Measurements from ENCODE around the gene GBE1.
A peak's percentile ranks its signal among the peaks of the same experiment; 100 is the strongest.
"Not testable (repeated sequence)": the region's sequence is repeated elsewhere in the genome, so short reads cannot be mapped to it uniquely, and the experiment has no call there.

The GBE1 gene

DNA sequence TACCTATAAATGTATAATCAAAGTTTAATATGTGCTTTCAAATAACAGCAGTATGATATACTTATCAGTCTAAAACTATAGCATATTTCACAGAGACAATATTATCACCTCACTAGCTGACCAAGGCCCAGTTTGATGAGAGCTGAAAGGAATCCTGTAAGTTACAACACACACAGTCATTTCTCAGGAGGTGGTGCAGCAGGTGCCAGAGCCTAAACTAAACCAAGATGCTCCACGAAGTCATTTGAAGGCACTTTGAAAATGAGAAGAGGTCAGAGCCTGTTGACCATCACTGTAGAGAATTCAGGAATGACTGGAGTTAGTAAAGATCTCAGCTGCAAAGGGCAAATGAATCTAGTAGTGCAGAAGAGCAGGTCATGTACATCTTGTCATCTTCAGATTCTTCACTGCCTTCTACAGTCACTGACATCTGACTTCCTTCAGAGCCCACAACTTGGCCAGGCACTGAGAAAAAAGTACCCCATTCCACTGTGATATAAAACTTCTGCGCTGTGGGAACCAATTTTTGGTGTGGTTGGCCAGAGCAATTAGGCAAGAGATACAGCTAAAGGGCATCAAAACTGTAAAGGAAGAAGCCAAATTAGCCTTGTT lies 7.9 kb downstream of the GBE1 start:
- no peak for DNase-seq (ENCODE audit: low spot score)

DNA sequence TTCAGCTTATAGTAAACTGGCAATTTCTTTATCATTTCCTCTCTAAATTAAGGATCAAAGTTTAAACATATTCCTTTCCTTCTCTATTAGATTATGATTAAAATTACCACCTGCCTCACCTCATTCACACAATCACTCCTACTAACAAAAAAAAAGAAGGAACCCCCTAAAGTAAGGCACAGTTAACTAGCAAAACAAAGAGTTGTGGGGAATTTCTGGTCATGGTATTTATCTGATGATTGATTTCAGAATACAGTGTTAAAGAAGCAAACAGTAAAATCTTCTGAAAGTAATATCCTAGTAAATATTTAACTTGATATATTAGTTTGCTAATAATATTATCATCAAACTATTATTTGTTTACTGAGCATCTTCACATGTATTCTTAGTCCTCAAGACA lies 8.8 kb downstream of the GBE1 start:
- DNase-seq (ENCODE audit: low spot score), result no peak

DNA sequence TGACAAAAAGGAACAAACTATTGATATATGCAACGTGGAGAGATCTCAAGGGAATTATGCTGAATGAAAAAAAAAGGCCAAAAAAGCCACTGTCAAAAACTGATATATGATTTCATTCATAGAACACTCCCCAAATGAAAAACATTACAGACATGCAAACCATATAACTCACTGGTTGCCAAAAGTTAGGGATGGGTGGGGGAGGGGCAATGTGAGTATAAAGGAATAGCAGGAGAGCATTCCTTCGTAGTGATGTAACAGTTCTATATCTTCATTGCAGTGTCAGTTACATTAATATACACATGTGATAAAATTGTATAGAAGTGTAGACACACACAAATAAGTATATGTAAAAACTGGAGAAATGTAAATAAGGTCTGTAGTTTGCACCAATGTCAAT lies 12.2 kb downstream of the GBE1 start:
- DNase-seq (ENCODE audit: low spot score), result no peak

DNA sequence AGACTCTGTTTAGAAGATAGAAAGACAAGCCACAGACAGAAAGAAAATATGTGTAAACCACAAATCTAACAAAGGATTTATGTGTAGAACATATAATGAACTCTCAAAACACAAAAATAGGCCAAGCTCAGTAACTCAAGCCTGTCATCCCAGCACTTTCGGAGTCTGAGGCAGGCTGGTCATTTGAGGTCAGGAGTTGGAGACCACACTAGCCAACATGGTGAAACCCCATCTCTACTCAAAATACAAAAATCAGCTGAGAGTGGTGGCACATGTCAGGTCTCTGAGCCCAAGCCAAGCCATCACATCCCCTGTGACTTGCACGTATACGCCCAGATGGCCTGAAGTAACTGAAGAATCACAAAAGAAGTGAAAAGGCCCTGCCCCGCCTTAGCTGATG lies 14.2 kb downstream of the GBE1 start:
- DNase-seq (ENCODE audit: low spot score), result not testable (repeated sequence)

DNA sequence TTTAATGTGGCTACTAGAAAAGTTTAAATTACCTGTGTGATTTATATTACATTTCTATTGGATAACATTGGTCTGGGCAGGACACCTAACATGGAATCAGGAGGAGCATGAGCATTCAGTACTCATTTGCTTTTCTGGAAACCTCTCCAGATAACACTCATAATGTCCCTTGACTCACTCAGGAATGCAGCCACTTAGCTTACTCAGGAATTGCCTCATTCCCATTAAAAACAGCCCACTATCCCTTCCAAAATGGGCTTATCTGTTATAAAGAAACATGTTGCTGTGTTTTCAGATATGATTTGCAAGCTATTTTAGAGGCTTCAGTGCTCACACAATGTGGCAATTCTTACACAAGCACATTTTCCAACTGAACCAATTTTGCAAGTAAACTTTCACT lies 17.1 kb downstream of the GBE1 start:
- DNase-seq (ENCODE audit: low spot score), result no peak

DNA sequence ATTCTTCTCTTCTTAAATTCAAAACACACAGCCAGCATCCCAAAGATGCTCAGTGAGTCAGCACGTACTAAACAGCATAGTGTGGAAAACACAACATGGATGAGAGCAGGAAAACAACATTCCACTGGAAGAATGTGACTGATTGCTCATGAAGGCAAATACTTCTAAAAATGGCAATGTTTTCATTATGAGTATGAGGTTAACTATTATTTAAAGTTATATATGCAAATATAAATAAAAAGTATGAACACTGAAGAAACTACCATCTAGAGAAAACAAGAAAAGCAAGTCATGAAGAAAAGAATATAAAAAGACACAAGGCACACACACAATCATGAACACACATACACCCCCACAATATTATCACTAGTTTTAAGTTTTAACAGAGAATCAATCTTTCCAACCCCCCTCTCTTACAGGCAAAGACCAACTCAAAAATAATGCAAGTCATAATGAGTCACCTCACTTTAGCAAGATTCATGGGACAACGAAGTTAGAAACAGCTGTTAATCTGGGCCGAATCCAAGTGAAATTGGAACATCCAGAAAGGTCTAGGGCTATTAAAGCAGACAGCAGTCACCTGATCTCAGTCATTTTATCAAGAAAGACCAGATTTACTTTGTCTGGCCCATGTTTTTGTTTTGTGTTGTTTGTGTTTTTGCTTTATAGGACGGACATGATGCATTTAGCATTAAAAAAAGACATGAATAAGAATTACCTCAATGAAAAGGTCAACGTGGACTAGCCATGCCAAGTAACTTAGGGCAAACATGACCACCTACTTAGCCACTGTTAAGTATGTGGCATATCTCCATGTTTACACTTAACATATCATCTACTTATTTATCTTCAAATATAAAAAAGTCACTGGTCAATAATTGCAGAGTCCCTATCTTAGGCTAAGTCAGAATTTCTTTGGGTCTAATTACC lies 18.1 kb downstream of the GBE1 start:
- DNase-seq (ENCODE audit: low spot score), result no peak

DNA sequence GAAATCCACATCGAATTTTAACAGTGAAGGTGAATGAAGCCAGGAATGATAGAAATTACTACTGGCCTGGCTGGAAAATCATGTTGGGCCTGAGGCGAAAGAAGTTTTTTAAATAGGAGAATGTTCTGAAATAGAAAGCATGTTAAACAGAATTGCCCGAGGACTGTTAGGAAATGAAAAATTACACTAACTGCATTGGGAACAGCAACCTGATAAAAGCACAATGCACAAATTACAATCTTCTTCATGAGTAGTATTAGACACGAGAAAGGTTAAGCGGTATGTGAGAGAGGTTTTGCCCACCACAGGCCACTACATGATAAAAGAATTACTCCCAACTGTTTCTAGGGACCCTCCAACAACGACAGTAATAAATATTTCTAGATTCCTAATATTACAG lies 18.9 kb downstream of the GBE1 start:
- DNase-seq (ENCODE audit: low spot score), result no peak

DNA sequence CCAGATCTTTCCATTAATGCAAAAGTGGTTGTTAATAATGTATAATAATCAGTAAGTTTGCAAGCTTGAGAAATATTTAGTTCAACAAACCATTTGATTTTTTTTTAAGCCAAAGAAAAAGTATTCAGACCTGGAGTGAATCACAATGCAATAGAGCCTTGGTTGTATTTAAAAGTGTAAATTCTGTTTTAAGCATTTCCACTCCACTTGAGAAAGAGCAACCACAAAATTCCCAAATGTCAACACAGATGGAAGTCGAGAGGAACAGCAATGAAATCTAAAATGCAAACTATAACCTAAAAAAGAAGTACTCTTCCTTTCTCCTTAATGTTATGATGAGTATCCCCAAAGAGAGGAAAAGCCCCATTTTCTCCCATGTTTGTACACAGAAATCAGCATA lies 20.2 kb downstream of the GBE1 start:
- DNase-seq (ENCODE audit: low spot score), result no peak

DNA sequence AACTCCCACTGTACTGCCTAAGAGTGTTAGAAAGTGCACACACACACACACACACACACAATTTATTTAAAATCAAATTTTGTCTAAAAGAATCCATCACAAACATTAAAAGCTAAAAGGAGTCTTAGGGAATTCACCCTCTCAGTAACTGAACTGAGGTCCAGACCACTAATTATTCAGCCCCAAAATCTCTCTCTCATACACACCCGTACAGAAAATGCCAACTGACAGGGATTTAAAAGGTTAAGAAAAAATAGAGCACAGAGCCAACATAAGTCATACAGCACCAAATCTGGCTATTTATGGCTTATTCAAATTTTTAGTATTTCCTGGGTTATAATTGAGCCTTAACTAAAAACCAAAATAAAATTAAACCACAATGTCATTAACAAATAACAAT lies 20.7 kb downstream of the GBE1 start:
- no peak for DNase-seq (ENCODE audit: low spot score)

DNA sequence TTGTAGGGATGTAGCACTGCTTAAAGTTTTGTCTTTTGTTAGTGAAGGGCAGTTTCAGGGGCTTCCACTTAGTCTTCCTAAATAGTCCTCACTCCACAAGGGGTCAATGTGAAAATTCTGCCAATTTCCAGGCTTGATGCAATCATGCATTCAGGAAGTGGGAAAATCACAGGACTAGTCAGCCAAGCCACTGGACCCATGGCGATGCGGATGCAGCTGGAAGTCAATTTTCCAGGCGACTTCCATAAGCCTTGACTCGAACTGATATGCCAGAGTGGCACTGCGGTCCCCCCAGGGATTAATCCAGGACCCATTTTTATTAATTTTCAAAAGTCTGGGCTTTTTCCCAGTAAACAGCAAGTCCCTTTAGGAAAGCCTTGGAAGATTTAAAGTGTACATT lies 26.1 kb downstream of the GBE1 start:
- DNase-seq (ENCODE audit: low spot score), result no peak

DNA sequence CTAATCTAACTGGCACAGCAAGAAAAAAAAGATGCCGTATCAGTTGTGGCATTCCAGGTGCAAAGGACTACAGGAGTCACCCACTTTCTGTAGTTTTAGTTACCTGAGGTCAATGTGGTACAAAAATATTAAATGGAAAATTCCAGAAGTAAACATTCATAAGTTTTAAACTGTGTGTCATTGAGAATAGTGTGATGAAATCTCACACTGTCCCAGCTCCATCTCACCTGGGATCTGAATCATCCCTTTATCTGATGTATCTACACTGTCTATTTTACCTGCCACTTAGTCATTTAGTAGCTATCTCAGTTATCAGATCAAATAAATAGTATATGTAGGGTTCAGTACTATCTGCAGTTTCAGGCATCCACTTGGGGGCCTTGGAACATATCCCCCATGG lies 26.7 kb downstream of the GBE1 start:
- DNase-seq (ENCODE audit: low spot score), result no peak

DNA sequence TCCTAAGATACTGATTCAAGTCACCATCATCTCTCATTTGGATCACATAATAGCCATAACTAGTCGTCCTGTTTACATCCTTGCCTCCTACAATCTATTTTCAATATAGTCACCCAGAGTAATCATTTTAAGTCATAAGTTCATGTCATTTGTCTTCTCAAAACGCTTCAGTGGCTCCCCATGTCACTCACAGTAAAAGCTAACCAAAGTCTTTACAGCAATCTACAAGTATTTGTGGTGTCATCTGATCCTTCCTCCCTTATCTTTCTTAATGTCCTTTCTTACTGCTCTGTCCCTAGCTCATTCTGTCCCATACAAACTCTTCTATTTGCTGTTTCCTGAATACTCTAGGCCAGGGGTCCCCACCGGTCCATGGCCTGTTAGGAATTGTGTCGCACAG lies 28.8 kb downstream of the GBE1 start:
- no peak for DNase-seq (ENCODE audit: low spot score)

DNA sequence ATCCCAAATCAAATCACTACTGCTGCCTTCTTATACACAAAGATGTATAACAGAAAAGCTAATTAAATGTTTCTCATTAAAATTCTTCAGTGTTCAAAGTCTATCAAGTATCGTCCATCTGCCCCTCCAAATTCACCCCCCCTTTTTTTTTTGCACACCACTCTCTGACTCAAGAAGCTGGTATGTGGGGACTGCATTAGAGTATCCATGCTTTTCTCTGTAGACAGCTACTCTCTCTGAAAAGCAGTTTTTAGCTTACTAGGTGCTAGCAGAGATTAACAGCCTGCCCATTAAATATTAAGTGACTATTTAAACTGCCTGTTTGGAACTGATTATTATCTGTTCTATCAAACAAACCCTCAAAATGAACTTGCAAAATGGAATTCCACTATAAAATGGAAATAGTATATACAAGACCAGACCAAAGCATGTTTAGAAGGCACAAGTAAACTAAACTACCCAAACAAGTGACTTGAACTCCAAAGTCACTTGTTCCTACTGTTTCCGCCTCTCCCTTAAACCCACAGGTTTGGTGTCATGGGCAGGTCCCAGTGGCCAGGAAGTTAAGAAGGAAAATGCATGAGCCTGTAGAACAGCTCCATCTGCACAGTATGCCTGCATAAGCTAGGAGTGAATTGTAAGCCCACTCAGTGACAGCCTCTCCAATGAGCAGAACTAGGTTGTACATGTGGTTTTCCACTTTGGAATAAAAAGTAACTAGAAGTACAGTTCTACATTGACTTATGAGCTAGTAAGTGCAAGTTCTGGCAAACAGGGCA lies 32.5 kb downstream of the GBE1 start:
- DNase-seq (ENCODE audit: low spot score), result no peak

DNA sequence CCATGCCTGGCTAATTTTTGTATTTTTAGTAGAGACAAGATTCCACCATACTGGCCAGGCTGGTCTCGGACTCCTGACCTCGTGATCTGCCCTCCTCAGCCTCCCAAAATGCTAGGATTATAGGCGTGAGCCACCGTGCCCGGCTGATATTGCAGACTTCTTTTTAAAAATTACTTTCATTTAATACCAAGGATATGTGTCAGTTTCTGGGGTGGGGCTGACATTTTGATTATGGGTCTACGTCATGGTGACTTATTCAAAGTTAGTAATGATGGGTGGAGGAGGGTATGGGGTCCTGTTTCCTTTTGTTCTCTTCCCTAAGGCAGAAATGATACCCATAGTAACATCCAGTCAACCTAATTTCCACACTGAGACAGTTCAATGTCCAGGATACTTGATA lies 34.7 kb downstream of the GBE1 start:
- no peak for DNase-seq (ENCODE audit: low spot score)

DNA sequence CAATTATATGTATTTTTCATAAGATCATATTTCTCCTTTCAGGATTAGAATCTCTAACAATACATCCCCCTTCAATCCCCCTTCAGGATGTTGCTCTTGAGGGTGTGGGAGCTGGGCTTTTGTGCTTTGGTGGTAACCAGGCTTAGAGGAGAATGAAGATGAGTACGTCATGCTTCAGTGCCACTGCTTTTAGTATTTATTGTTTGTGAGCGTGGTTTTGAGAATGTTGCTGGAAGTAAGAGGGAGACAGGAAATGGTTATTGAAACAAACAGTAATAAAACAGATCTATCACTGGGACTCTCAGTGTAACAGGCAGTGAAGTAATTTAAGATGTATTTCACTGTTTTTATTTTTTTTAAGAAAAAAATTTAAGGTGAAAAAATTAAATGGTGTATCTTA lies 35.3 kb downstream of the GBE1 start:
- DNase-seq (ENCODE audit: low spot score), result no peak

DNA sequence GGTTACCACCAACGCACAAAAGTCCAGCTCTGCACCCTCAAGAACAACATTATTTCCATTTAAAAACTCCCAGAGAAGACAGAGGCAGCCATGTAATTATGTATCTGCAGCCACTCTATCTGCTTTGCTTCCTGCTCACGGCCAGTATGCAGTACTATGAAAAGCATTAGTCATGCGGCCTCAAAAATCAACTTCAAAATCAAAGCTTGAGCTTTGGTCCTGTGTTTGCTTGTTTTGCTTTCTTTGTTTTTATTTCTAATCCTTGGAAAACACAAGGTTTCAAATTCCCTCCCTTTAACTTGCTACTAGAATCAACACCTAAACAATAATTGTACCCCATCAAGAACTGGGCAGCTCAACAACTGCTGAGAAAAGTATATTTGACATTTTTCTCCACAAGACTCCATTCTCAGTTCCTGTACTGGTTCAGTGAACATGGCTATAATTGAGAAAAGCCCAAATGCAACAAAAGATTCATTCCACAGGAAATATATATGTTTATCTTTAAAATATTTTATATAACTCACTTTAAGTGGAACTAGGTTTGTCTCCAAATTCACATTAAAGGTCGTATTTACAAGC lies 37.6 kb downstream of the GBE1 start:
- no peak for DNase-seq (ENCODE audit: low spot score)

DNA sequence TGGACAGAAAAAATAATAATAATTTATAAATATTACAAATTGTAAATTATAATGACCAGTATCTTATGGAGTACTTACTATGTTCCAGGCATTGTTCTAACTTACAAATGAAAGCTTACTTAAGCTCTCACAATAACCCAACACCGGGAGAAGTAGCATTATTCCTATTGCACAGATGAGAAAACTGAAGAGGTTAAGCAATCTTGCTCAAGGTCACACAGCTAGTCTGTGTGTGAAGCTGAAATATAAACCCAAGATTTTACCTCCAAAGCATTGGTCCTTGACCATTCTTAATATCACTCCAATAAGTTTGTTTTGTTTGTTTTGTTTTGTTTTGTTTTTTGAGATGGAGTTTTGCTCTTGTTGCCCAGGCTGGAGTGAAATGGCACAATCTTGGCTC lies 43.1 kb downstream of the GBE1 start:
- no peak for DNase-seq (ENCODE audit: low spot score)

DNA sequence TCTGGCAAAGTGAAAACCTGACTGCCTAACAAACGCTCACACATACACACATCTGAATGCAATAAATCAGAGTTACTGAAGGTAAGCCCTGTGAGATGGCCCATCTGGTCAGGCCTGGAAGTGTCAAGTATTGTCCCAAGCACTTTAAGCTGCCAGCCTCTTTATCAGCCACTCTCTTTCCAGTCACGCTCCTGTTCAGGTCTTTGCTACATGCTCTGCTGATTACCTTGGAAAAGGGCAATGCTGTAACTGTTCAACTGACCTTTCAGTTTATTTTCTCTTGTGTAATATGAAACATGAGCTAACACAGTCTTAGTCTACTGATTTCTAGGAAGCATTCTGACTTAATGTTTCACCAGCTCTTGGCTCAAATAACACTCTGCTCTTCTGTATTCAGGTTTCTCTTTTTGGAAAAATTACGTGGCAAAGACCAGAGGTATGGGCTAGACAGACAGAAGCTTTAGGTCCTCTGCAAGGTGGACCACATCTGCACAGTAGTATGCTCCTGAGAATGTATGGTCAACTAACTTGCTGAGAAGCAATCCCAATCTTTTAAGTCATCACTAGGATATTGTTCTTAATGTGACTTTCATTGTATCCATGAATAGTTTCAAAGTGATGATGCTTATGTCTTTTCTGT lies 44.5 kb downstream of the GBE1 start:
- peak; percentile 4 for DNase-seq (ENCODE audit: low spot score)

DNA sequence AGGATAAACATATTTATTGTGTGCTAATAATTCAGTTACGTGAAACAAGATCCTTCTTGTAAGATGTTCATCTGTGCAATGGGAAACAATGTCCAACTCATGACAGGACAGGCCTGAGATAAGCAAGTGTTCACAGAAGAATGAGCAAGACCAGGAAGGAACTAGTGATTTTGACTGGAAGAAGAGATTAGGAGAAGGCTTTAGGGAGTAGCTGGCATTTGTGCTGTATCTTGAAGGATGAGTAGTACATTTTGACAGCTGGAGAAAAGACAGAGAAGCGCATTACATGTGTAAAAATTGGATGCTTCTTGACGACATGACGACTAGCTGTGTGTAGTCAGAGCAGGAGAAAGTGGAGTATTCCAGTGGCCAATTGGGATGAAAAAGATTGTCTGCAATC lies 48.4 kb downstream of the GBE1 start:
- DNase-seq (ENCODE audit: low spot score), result no peak

DNA sequence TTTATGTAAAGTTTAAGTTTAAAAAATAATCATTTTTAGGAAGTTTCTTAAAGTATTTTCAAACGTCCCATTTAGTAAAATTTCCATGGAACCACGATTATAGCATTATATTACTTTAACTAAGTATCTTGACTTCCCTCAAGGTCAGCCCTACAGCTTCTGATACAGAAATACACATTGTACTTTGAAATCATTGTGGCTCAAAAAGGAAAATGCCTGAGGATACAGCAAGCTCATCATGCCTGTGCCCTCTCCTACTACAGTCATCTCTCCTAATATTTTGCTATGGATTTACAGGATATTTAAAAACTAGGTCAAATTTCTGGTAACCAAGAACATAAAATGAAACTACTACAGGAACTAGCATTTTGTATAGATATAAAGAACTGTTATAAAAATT lies 51.8 kb downstream of the GBE1 start:
- DNase-seq (ENCODE audit: low spot score), result no peak

DNA sequence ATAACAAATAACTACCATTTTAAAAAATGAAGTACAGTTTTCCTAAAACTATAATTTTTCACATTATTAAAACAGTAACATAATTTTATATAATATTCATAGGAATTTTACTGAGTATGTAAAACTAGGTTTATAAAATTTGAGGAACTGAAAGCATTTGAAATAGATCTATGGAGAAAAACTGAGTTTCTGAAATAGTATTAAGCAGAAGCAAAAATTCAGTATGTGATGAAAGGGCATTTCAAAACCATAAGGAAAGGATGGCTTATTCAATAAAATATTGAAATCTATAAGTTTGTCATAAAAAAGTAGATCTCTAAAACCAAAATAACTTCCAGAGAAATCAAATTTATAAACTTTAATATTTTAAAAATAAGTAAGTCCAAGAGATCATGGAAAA lies 53.4 kb downstream of the GBE1 start:
- DNase-seq (ENCODE audit: low spot score), result no peak

DNA sequence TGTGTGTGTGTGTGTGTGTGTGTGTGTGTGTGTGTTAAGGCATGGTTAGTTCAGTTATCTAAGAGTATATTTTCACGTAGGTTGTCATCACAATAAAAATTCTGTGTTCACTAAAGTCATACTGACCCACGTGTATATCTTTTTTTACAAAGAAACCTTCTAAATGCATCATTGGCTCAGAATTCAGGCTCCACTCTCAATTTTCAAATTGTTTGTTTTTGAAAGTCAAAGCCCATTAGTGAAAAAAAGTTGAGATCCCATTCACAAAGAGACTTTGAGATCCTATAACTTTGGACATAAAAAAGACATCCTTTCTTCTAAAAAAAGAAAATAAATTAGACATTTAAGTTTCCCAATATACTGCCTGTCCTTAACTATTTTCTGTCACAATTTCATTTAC lies 59.3 kb downstream of the GBE1 start:
- no peak for DNase-seq (ENCODE audit: low spot score)
